SU-DHL-6 (cell line): ENCODE data around the gene CLIC5.

Experiments
- EZH2phosphoT487 ChIP-seq: fragments of 200-600 bp; sonication (generic), shearing (Covaris generic); conservative IDR thresholded peaks from 2 replicates; pipeline ENCODE4 v1.6.1; 2018; ENCODE audit warnings: mild to moderate bottlenecking, antibody characterized with exemption, low read length, moderate library complexity, mixed read lengths
- TF ChIP-seq, protein P1 (sequence below): fragments of 200-600 bp; sonication (generic); IDR thresholded peaks from one replicate; pipeline ENCODE4 v1.5.1; 2017; ENCODE audit warnings: antibody characterized with exemption, mild to moderate bottlenecking, low read length, moderate library complexity; ENCODE audit not compliant: insufficient read depth, poor library complexity, severe bottlenecking

DNA sequence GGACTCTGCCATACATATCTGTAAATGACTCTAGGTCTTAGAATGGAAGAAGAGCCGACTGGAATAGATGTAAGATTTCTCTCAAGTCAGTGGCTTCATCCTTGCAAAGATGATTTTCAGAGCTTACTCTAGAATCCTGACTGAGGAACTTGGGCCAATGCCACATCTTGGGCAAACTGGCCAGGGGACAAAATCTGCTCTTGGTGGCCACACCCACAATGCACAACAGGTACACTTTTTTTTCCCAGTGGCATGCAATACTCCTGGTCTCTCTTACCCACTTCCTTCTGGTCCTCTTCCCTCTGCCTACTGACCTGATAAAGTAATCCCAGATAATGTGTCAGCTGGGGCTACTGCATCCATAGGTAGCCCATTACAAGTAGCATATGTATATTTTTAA lies 13.4 kb downstream of the CLIC5 start:
- TF ChIP-seq, protein P1, sequence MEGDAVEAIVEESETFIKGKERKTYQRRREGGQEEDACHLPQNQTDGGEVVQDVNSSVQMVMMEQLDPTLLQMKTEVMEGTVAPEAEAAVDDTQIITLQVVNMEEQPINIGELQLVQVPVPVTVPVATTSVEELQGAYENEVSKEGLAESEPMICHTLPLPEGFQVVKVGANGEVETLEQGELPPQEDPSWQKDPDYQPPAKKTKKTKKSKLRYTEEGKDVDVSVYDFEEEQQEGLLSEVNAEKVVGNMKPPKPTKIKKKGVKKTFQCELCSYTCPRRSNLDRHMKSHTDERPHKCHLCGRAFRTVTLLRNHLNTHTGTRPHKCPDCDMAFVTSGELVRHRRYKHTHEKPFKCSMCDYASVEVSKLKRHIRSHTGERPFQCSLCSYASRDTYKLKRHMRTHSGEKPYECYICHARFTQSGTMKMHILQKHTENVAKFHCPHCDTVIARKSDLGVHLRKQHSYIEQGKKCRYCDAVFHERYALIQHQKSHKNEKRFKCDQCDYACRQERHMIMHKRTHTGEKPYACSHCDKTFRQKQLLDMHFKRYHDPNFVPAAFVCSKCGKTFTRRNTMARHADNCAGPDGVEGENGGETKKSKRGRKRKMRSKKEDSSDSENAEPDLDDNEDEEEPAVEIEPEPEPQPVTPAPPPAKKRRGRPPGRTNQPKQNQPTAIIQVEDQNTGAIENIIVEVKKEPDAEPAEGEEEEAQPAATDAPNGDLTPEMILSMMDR: no peak
- no peak for TF ChIP-seq EZH2phosphoT487
